Mesenchymal stem cell (in vitro differentiated cells and primary cell): ENCODE data around the gene DPH2.

Source experiments
- DNase-seq: peaks from one replicate; pipeline ENCODE4 v3.0.0-alpha.2; 2013
- H2AFZ ChIP-seq: one replicate; pipeline ENCODE4 v1.6.1; 2013; ENCODE audit warnings: low read depth, mild to moderate bottlenecking, control low read depth, inconsistent platforms, low read length, moderate library complexity
- H2AK5ac ChIP-seq: 2 replicates; pipeline ENCODE4 v1.6.1; 2013; ENCODE audit warnings: low read length, moderate library complexity, mild to moderate bottlenecking, inconsistent platforms; ENCODE audit not compliant: severe bottlenecking
- H2BK120ac ChIP-seq: one replicate; pipeline ENCODE4 v1.6.1; 2013; ENCODE audit warnings: low read depth, mild to moderate bottlenecking, inconsistent platforms, low read length, moderate library complexity
- H2BK12ac ChIP-seq, 2 experiments: one replicate each; pipeline ENCODE4 v1.6.1; 2013; ENCODE audit warnings: inconsistent platforms in 2 of 2, low read length in 2 of 2, mild to moderate bottlenecking in 2 of 2, moderate library complexity in 2 of 2, control low read depth in 1 of 2
- H2BK15ac ChIP-seq: one replicate; pipeline ENCODE4 v1.6.1; 2013; ENCODE audit warnings: mild to moderate bottlenecking, low read depth, inconsistent platforms; ENCODE audit not compliant: poor library complexity, severe bottlenecking
- H2BK5ac ChIP-seq: 2 replicates; pipeline ENCODE4 v1.6.1; 2013; ENCODE audit warnings: low read depth, mild to moderate bottlenecking, low read length, control low read depth, inconsistent platforms; ENCODE audit not compliant: poor library complexity, severe bottlenecking
- H3K14ac ChIP-seq, 2 experiments: one replicate each; pipeline ENCODE4 v1.6.1; 2013; ENCODE audit warnings: inconsistent platforms in 2 of 2, low read length in 2 of 2, control low read depth in 1 of 2, mild to moderate bottlenecking in 1 of 2, moderate library complexity in 1 of 2
- H3K18ac ChIP-seq, 2 experiments: one replicate each; pipeline ENCODE4 v1.6.1; 2013; ENCODE audit warnings: inconsistent platforms in 2 of 2, low read length in 2 of 2, control low read depth in 1 of 2, low read depth in 1 of 2, mild to moderate bottlenecking in 1 of 2
- H3K23ac ChIP-seq, 2 experiments: one replicate each; pipeline ENCODE4 v1.6.1; 2013; ENCODE audit warnings: inconsistent platforms in 2 of 2, low read length in 2 of 2, mild to moderate bottlenecking in 2 of 2, moderate library complexity in 2 of 2, control low read depth in 1 of 2
- H3K27ac ChIP-seq: 2 replicates; pipeline ENCODE4 v1.5.1; 2013; ENCODE audit warnings: mild to moderate bottlenecking, moderate library complexity, low read length, control low read depth, inconsistent platforms; ENCODE audit not compliant: poor library complexity, severe bottlenecking
- H3K27me3 ChIP-seq, 2 experiments: 2 replicates each; pipeline versions ENCODE4 v1.6.1 to v1.7.0; 2013; ENCODE audit warnings: low read length in 2 of 2, mild to moderate bottlenecking in 2 of 2, moderate library complexity in 2 of 2, control low read depth in 1 of 2, inconsistent platforms in 1 of 2; ENCODE audit not compliant: control insufficient read depth in 1 of 2, insufficient read depth in 1 of 2
- H3K36me3 ChIP-seq, 2 experiments: 2 replicates each; pipeline versions ENCODE4 v1.6.1 to v1.7.0; 2013; ENCODE audit warnings: low read length in 2 of 2, control low read depth in 1 of 2, inconsistent platforms in 1 of 2, low read depth in 1 of 2, mild to moderate bottlenecking in 1 of 2; ENCODE audit not compliant: insufficient read depth in 2 of 2, control insufficient read depth in 1 of 2
- H3K4ac ChIP-seq, 2 experiments: one replicate each; pipeline ENCODE4 v1.6.1; 2013; ENCODE audit warnings: inconsistent platforms in 2 of 2, low read length in 2 of 2, mild to moderate bottlenecking in 2 of 2, moderate library complexity in 2 of 2, control low read depth in 1 of 2, low read depth in 1 of 2
- H3K4me1 ChIP-seq: 2 replicates; pipeline ENCODE4 v1.6.1; 2013; ENCODE audit warnings: low read depth, low read length, control low read depth; ENCODE audit not compliant: control insufficient read depth, insufficient read depth
- H3K4me2 ChIP-seq: 2 replicates; pipeline ENCODE4 v1.6.1; 2013; ENCODE audit warnings: low read length, mild to moderate bottlenecking, inconsistent platforms; ENCODE audit not compliant: poor library complexity, severe bottlenecking
- H3K4me3 ChIP-seq, 2 experiments: 2 replicates each; pipeline versions ENCODE4 v1.5.1 to v1.7.0; 2013; ENCODE audit warnings: low read length in 2 of 2, mild to moderate bottlenecking in 2 of 2, control low read depth in 1 of 2, low read depth in 1 of 2; ENCODE audit not compliant: insufficient read depth in 1 of 2
- H3K79me1 ChIP-seq: replicated peaks from 2 replicates; pipeline ENCODE4 v1.6.1; 2013; ENCODE audit warnings: mild to moderate bottlenecking, control low read depth, low read length, inconsistent platforms; ENCODE audit not compliant: poor library complexity, severe bottlenecking
- H3K9ac ChIP-seq: 2 replicates; pipeline ENCODE4 v1.7.0; 2013; ENCODE audit warnings: mild to moderate bottlenecking, low read length, moderate library complexity
- H3K9me3 ChIP-seq: 2 replicates; pipeline ENCODE4 v1.7.0; 2013; ENCODE audit warnings: mild to moderate bottlenecking, low read length; ENCODE audit not compliant: control insufficient read depth
- H4K8ac ChIP-seq: one replicate; pipeline ENCODE4 v1.6.1; 2013; ENCODE audit warnings: inconsistent platforms, mild to moderate bottlenecking, low read length, moderate library complexity
- H4K91ac ChIP-seq: one replicate; pipeline ENCODE4 v1.6.1; 2013; ENCODE audit warnings: mild to moderate bottlenecking, low read length, inconsistent platforms
- WGBS: methylation state at CpG from one replicate; pipeline ENCODE4 v1.1.7; 2013; ENCODE audit warnings: mixed read lengths; 5-methylcytosine and 5-hydroxymethylcytosine counted together

DPH2 gene

GRCh38 chr1:44002165-44002564 lies 32.4 kb downstream of the DPH2 start:
- no peak overlapping the region for H3K4me3 ChIP-seq
- peaks cover 0 to 48% of the 10 kb centered on the region in 2 experiments for H3K36me3 ChIP-seq
- H3K14ac ChIP-seq, result no peak overlapping the region
- no peaks in the 10 kb centered on the region for H3K27me3 ChIP-seq
- no peak overlapping the region for H2BK120ac ChIP-seq
- no peaks in the 10 kb centered on the region for H3K9me3 ChIP-seq
- no peak overlapping the region for H2AK5ac ChIP-seq
- H2BK5ac ChIP-seq, result no peak overlapping the region
- no peak overlapping the region for H3K18ac ChIP-seq
- H3K4me1 ChIP-seq, result no peaks in the 10 kb centered on the region
- no peak overlapping the region for H4K8ac ChIP-seq
- no peak overlapping the region for H3K23ac ChIP-seq
- H3K4me2 ChIP-seq, result no peak overlapping the region
- no peaks in the 10 kb centered on the region for H3K79me1 ChIP-seq
- no peak overlapping the region for H3K27ac ChIP-seq
- no peak overlapping the region for H3K9ac ChIP-seq
- no peak overlapping the region for H2BK12ac ChIP-seq
- H2BK15ac ChIP-seq, result no peak overlapping the region
- no peak overlapping the region for H4K91ac ChIP-seq
- WGBS, result 97% methylated on average over 8 of the region's 8 CpGs
- no peak overlapping the region for H2AFZ ChIP-seq
- H3K4ac ChIP-seq, result no peak overlapping the region
- DNase-seq, result no peak

DNA sequence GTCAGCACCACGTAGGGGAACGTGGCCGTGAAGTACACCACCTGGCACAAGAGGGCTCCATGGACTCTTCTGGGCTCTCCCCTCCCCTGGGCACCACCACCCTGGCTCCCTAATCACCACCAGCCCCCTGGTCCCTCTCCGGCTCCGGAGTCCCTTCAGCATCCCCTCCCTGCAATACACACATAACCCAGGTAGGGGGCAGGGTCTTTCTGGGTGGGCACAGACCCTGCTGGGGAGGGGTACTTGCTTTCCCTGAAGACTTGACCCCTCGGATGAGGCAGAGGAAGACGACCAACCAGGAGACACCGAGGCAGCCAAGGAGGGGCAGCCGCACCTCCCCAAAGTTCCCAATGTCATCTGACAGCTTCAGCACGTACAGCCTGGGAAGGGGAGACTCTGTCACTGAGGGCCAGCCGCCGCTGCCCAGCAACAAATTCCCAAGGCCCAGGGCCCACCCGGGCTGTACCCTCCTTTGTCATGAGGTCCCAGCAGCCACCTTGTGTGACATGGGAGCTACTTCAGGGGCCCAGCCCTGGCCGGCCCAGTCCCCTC lies 32.9 kb downstream of the DPH2 start:
- H3K4me3 ChIP-seq, result no peak overlapping the region
- no peak overlapping the region for H2BK12ac ChIP-seq
- no peak overlapping the region for H4K8ac ChIP-seq
- DNase-seq, result no peak
- no peak overlapping the region for H3K4ac ChIP-seq
- WGBS, result 90% methylated on average over 13 of the region's 14 CpGs
- H3K4me2 ChIP-seq, result no peak overlapping the region
- H3K18ac ChIP-seq, result no peak overlapping the region
- H2BK120ac ChIP-seq, result no peak overlapping the region
- no peak overlapping the region for H3K23ac ChIP-seq
- no peaks in the 10 kb centered on the region for H3K27me3 ChIP-seq
- H2BK15ac ChIP-seq, result no peak overlapping the region
- H3K14ac ChIP-seq, result no peak overlapping the region
- H2BK5ac ChIP-seq, result no peak overlapping the region
- H2AK5ac ChIP-seq, result no peak overlapping the region
- H3K9me3 ChIP-seq, result no peaks in the 10 kb centered on the region
- no peaks in the 10 kb centered on the region for H3K4me1 ChIP-seq
- no peak overlapping the region for H3K27ac ChIP-seq
- peak overlapping the region; percentile 5 for H4K91ac ChIP-seq
- peaks cover 0 to 43% of the 10 kb centered on the region in 2 experiments for H3K36me3 ChIP-seq
- H2AFZ ChIP-seq, result no peak overlapping the region
- no peak overlapping the region for H3K9ac ChIP-seq
- no peaks in the 10 kb centered on the region for H3K79me1 ChIP-seq

GRCh38 chr1:44008259-44008658 lies 38.4 kb downstream of the DPH2 start:
- no peak overlapping the region for H3K27ac ChIP-seq
- peaks cover 0 to 18% of the 10 kb centered on the region in 2 experiments for H3K36me3 ChIP-seq
- H2AK5ac ChIP-seq, result no peak overlapping the region
- H3K9me3 ChIP-seq, result no peaks in the 10 kb centered on the region
- no peaks in the 10 kb centered on the region for H3K27me3 ChIP-seq
- no peak overlapping the region for H3K14ac ChIP-seq
- no peaks in the 10 kb centered on the region for H3K79me1 ChIP-seq
- H3K18ac ChIP-seq, result no peak overlapping the region
- H4K8ac ChIP-seq, result no peak overlapping the region
- no peak overlapping the region for H2BK12ac ChIP-seq
- H2BK15ac ChIP-seq, result no peak overlapping the region
- H2BK5ac ChIP-seq, result no peak overlapping the region
- no peak overlapping the region for H2AFZ ChIP-seq
- H3K4me3 ChIP-seq, result no peak overlapping the region
- H2BK120ac ChIP-seq, result no peak overlapping the region
- no peak overlapping the region for H3K4me2 ChIP-seq
- DNase-seq, result no peak
- no peak overlapping the region for H4K91ac ChIP-seq
- no peak overlapping the region for H3K9ac ChIP-seq
- peak overlapping the region in 1 of 2 experiments; percentile 42 for H3K23ac ChIP-seq
- WGBS, result no CpG with 5 or more reads among the region's 12 CpGs
- no peak overlapping the region for H3K4ac ChIP-seq
- H3K4me1 ChIP-seq, result no peaks in the 10 kb centered on the region

DNA sequence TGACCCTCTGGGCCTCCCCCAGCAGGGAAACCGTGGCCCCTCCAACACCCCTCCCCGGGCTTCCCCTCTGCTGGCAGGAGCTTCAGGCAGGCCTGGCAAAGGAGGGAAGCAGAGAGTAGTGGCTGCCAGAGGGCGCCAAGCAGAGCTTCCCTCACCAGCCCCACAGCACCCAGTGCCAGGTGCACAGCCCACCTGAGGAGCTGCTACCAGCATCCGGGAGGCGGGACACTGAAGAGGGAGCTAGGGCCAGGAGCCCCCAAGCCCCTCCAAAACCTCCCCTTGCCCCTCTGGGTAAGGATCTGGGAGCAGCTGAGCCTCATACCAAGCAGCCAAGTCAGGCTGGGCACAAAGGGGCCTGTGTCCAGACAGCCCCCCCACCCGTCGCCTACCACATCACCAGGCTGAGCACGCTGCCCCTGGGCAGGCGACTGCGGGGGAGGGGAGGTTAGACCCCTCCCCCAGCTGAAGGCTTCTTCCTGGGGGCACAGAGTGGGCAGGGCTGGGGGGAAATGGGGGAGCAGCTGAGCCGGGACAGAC lies 41.2 kb downstream of the DPH2 start:
- Histone ChIP-seq H2BK12ac (no peak overlapping the region), H2AFZ (no peak overlapping the region), H2BK120ac (no peak overlapping the region), H2BK15ac (no peak overlapping the region), H3K14ac (no peak overlapping the region), H4K91ac (no peak overlapping the region), H3K18ac (no peak overlapping the region), H3K36me3 (peaks cover 0 to 26% of the 10 kb centered on the region in 2 experiments), H3K4me3 (no peak overlapping the region), H3K23ac (no peak overlapping the region), H3K4me2 (no peak overlapping the region), H3K4me1 (no peaks in the 10 kb centered on the region), H3K79me1 (no peaks in the 10 kb centered on the region), H3K27me3 (no peaks in the 10 kb centered on the region), H3K4ac (no peak overlapping the region), H3K9ac (no peak overlapping the region), H2AK5ac (no peak overlapping the region), H3K9me3 (no peaks in the 10 kb centered on the region), H4K8ac (no peak overlapping the region), H3K27ac (no peak overlapping the region), H2BK5ac (no peak overlapping the region)
- 94% methylated on average over 10 of the region's 11 CpGs for WGBS
- no peak for DNase-seq
